Smooth muscle cell (in vitro differentiated cells): Measurements from ENCODE around the gene ENTPD7. TPM values are rescaled to one million over a fixed set of nuclear protein-coding genes. Genes with fewer than 3 reads are reported as not detected.
A peak's percentile ranks its signal among the peaks of the same experiment; 100 is the strongest.

Experiments used
- DNase-seq: peaks from one replicate; lab custom pipeline; 2025; ENCODE audit not compliant: unreplicated experiment; lab: John Stamatoyannopoulos, UW
- H2AFZ ChIP-seq: fragments of 200-600 bp; sonication (generic); 2 replicates; pipeline ENCODE4 v1.6.0; 2016; ENCODE audit warnings: antibody characterized with exemption, low read depth, mild to moderate bottlenecking
- H3F3A ChIP-seq: fragments of 200-600 bp; sonication (generic); 2 replicates; pipeline ENCODE4 v1.6.0; 2017; ENCODE audit warnings: antibody characterized with exemption, low read depth
- H3K27ac ChIP-seq: fragments of 200-600 bp; sonication (generic); 2 replicates; pipeline ENCODE4 v1.5.1; 2016; ENCODE audit warnings: low read depth, mild to moderate bottlenecking
- H3K27me3 ChIP-seq: fragments of 200-600 bp; sonication (generic); 2 replicates; pipeline ENCODE4 v1.6.1; 2016; ENCODE audit warnings: low read depth, mild to moderate bottlenecking
- H3K36me3 ChIP-seq: fragments of 200-600 bp; sonication (generic); 2 replicates; pipeline ENCODE4 v1.5.1; 2016; ENCODE audit warnings: low read depth
- H3K4me1 ChIP-seq: fragments of 200-600 bp; sonication (generic); 2 replicates; pipeline ENCODE4 v1.5.1; 2016; ENCODE audit warnings: low read depth
- H3K4me2 ChIP-seq: fragments of 200-600 bp; sonication (generic); 2 replicates; pipeline ENCODE4 v1.6.0; 2016; ENCODE audit warnings: mild to moderate bottlenecking
- H3K4me3 ChIP-seq: fragments of 200-600 bp; sonication (generic); 2 replicates; pipeline ENCODE4 v1.5.1; 2016; ENCODE audit warnings: mild to moderate bottlenecking
- H3K79me2 ChIP-seq: fragments of 200-600 bp; sonication (generic); 2 replicates; pipeline ENCODE4 v1.6.0; 2016; ENCODE audit warnings: low read depth, mild to moderate bottlenecking
- H3K9ac ChIP-seq: fragments of 200-600 bp; sonication (generic); 2 replicates; pipeline ENCODE4 v1.6.0; 2016; ENCODE audit warnings: low read depth
- H3K9me3 ChIP-seq: fragments of 200-600 bp; sonication (generic); replicated peaks from 2 replicates; pipeline ENCODE4 v1.5.1; 2016; ENCODE audit warnings: low read depth
- H4K20me1 ChIP-seq: fragments of 200-600 bp; sonication (generic); 2 replicates; pipeline ENCODE4 v1.6.0; 2016; ENCODE audit warnings: low read depth
- CTCF ChIP-seq: fragments of 200-600 bp; sonication (generic); IDR thresholded peaks from 2 replicates; pipeline ENCODE4 v1.5.1; 2017; ENCODE audit warnings: borderline replicate concordance, mild to moderate bottlenecking, antibody characterized with exemption; ENCODE audit not compliant: insufficient read depth, poor library complexity, severe bottlenecking
- WGBS: methylation state at CpG from one replicate; pipeline ENCODE4 v1.1.7; 2016; ENCODE audit warnings: low lambda C conversion rate; 5-methylcytosine and 5-hydroxymethylcytosine counted together
- polyA plus RNA-seq: library from polyadenylated mRNA; unstranded; fragments of >200 nt; fragmentation: Nextera tagmentation; extraction: Ambion mirVana; gene quantifications from 2 replicates; pipeline ENCODE4 v1.2.1, GENCODE V29; 2016
- total RNA-seq: library from RNA; depleted of rRNA; stranded (reverse); fragments of >200 nt; gene quantifications from 2 replicates; pipeline ENCODE4 v1.2.3, GENCODE V29; 2014

ENTPD7 gene
- total and polyA plus RNA-seq, 2 experiments from 2014 or later, result 7.5 to 39.9 TPM

- Histone ChIP-seq H3K36me3 (peaks cover 17% of the 10 kb centered on the region), H3F3A (no peaks in the 10 kb centered on the region), H3K4me1 (no peaks in the 10 kb centered on the region), H3K27me3 (no peaks in the 10 kb centered on the region), H2AFZ (no peak overlapping the region), H3K79me2 (no peaks in the 10 kb centered on the region), H3K9me3 (no peaks in the 10 kb centered on the region), H3K27ac (no peak overlapping the region), H3K4me3 (no peak overlapping the region), H4K20me1 (no peaks in the 10 kb centered on the region), H3K9ac (no peak overlapping the region), H3K4me2 (no peak overlapping the region)
- no peak for DNase-seq
- WGBS, result 77% methylated on average over 2 of the region's 2 CpGs
- no peak for TF ChIP-seq CTCF
Observed at GRCh38 chr10:99720387-99720786, 61.1 kb downstream of the ENTPD7 start.

- peaks cover 13% of the 10 kb centered on the region for H3K4me1 ChIP-seq
- no peaks in the 10 kb centered on the region for H3K9me3 ChIP-seq
- H3K36me3 ChIP-seq, result peaks cover 24% of the 10 kb centered on the region
- H3K27ac ChIP-seq, result peak overlapping the region; percentile 24
- peaks cover 13% of the 10 kb centered on the region for H3K79me2 ChIP-seq
- 100% methylated on average over 1 of the region's 1 CpG for WGBS
- H3K27me3 ChIP-seq, result no peaks in the 10 kb centered on the region
- no peak overlapping the region for H3K4me3 ChIP-seq
- no peaks in the 10 kb centered on the region for H3F3A ChIP-seq
- H3K4me2 ChIP-seq, result no peak overlapping the region
- H2AFZ ChIP-seq, result no peak overlapping the region
- no peak overlapping the region for H3K9ac ChIP-seq
- no peaks in the 10 kb centered on the region for H4K20me1 ChIP-seq
- no peak for TF ChIP-seq CTCF
- DNase-seq, result no peak
Observed at GRCh38 chr10:99730026-99730425, 70.7 kb downstream of the ENTPD7 start.

DNA sequence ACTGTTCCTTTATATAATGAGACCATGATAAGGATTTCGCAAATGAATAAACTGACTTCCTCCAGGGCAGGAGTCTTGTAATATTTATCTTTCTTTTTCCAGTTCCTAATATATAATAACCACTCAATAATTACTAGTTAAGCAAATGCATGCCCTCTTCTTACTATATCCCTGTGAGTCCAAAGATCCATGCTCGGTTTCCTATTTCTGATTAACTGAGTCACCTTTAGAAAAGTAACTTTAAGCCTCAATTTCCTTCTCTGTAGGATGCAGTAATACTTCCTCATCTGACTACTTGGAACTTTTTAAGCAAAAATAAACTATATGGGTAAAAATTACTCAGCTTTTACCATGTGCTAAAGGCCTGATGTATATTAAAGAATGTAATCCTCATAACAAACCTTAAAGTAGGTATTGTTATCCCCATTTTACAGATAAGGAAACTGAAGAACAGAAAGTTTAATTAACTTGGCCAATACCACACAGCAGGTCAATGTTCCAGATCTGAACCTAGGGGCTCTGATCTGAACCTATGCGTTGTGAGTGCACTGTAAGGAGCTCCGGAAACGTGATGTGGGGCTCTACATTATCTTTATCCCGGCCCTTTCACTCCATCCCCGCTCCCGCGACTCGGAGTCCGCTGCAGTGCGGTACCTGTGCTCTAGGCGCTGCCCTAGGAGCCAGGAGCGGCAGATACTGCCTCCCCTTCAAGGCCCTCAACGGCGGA is 72.2 kb downstream of the ENTPD7 start:
- peak overlapping the region; percentile 50 for H3K27ac ChIP-seq
- DNase-seq, result no peak
- peak overlapping the region; percentile 76 for H3K9ac ChIP-seq
- H3K36me3 ChIP-seq, result peaks cover 15% of the 10 kb centered on the region
- peaks cover 13% of the 10 kb centered on the region for H3K79me2 ChIP-seq
- H2AFZ ChIP-seq, result peak overlapping the region; percentile 34
- 9% methylated on average over 16 of the region's 16 CpGs for WGBS
- no peaks in the 10 kb centered on the region for H3K9me3 ChIP-seq
- no peak for TF ChIP-seq CTCF
- H3F3A ChIP-seq, result no peaks in the 10 kb centered on the region
- H3K4me3 ChIP-seq, result peak overlapping the region; percentile 75
- H4K20me1 ChIP-seq, result no peaks in the 10 kb centered on the region
- peaks cover 13% of the 10 kb centered on the region for H3K4me1 ChIP-seq
- H3K27me3 ChIP-seq, result no peaks in the 10 kb centered on the region
- peak overlapping the region; percentile 95 for H3K4me2 ChIP-seq
